C4-2B (cell line): ENCODE data around the gene FAM193A.

ENCODE experiments used
- CTCF ChIP-seq: fragments of 450-650 bp; conservative IDR thresholded peaks from 2 replicates; pipeline ENCODE4 v1.5.1; 2017; ENCODE audit warnings: mild to moderate bottlenecking
- ZFX ChIP-seq: fragments of 450-650 bp; IDR thresholded peaks from 2 replicates; pipeline ENCODE4 v1.6.1; 2017

- no peak for TF ChIP-seq CTCF
- TF ChIP-seq ZFX = no peak
Measured at GRCh38 chr4:2762048-2762447, 225.6 kb downstream of the FAM193A start.
